ENCODE results near the gene JCAD. TPM values are rescaled to one million over a fixed set of nuclear protein-coding genes. Genes with fewer than 3 reads are reported as not detected.

The JCAD gene
- polyA plus RNA-seq, 3 donors: 29.6 to 39.2 (median 30.5) TPM

DNA sequence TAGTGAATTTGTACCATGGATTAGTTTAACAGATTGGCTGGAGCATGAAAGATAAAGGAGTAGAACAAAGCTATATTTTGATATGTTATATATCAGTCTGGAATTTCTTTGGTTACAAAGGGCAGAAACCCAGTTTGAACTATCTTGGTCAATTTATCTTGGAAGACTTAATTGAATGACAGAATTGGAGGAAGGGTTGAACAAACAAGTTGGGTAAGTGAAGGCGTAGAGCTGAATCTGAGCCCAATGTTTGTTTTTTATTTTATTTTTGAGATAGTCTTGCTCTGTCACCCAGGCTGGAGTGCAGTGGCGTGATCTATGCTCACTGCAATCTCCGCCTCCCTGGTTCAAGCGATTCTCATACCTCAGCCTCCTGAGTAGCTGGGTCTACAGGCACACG lies 21.8 kb upstream of the JCAD start:
- DNase-seq (ENCODE audit: extremely low read depth in 1 of 11, low read depth in 9 of 11, low spot score in 4 of 11): no peak

DNA sequence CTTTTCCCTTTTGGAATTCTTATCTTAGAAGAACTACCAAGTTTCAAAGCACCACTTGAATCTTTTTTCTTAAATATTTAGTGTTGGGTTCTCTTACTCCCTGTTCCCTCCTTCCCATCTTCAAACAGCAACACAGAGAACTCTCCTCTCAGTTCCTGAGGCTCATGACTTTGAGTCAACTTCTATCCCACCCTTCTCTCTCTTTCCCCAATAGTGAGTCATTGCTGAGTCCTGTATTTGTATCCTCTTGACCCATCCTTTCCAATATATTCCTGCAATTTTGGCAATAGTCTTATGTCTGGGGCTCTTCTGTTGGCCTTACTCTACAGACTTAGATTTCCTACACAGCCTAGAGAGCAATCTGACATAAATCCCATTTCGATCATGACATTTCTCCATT lies 20.8 kb upstream of the JCAD start:
- no peak for DNase-seq (ENCODE audit: extremely low read depth in 1 of 11, low read depth in 9 of 11, low spot score in 4 of 11)

DNA sequence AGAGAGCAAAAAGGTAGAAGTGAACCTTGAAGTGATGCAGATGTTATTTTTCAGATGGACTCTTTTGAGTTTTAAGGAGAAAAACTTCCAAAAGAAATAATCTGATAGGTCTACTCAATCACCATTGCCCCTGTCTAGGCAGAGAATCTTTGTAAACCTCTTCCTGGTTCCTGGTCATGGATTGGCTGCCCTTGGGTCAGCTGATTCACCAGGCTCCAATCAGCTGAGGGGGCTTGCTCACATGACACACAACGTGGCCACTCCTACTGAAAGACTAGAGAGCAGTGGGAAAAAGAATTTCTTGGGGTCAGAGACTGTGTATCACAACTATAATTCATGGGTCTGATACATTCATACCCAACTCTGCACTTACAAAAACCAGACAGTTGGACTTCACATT lies 20.0 kb upstream of the JCAD start:
- no peak for DNase-seq (ENCODE audit: extremely low read depth in 1 of 11, low read depth in 9 of 11, low spot score in 4 of 11)

DNA sequence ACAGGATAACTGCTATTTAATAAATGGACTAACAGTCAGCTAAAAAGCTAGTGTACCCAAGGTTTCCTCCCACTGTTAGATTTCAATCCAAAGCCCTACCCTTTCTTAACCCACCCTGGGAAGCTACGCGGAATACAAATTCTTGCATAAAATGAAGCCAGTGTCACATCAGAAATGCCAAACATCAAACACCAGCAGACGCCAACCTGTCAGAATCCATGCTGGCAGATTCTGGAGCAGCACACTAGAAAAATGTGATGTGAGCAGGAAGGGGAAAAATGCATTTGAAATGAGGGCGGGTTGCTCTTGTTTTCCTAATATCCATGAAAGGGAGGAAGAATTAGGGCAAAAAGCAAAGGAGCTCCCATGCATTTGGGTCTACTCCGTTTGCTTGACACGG lies 16.1 kb upstream of the JCAD start:
- DNase-seq (ENCODE audit: extremely low read depth in 1 of 11, low read depth in 9 of 11, low spot score in 4 of 11): no peak

DNA sequence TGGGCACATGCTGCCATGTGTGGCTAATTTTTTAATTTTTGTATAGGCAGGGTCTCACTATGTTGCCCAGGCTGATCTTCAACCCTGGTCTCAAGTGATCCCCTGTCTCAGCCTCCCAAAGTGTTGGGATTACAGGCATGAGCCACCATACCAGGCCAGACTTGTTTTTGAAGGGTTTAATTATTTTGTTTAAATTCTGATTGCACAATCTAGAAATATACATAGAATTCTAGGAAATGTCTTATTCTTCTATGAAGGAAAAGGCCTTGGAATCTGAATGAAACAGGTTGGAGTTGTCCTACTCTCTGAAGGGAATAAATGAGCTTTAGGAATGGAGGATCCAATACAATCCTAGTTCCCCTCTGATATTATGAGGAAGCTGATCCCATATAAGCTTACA lies 15.5 kb upstream of the JCAD start:
- no peak for DNase-seq (ENCODE audit: extremely low read depth in 1 of 11, low read depth in 9 of 11, low spot score in 4 of 11)

DNA sequence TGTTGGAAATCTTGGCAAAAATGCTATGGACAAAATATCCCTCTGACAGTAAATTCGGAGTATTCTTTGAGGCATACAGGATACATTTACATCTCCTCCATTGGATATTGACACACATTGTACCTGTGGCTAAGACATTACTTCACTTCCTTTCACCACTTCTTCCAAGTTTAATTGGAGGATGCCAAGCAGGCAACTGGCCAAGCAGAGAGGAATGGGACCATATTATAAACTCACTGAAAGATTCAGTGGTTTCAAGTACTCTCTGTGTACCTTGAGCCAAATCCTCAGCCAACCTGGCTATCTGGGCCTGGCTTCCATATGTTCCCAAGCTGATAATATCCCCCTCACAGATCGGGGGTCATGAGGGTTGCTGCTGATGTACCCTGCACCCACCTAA lies 14.7 kb upstream of the JCAD start:
- DNase-seq (ENCODE audit: extremely low read depth in 1 of 11, low read depth in 9 of 11, low spot score in 4 of 11): no peak

DNA sequence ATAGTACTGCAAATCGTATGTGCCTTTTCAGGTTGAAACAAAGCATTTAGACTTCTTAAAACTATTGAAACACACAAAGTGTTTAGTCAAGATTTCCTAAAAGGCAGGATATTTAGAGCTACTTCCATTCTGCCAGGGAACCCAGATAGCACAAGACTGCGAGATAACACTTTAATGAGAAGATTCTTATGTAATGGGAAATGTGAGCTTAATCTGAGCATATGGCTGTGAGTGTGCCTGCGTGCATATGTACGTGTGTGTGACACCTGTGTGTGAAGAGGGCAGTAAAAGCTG lies 14.3 kb upstream of the JCAD start:
- no peak for DNase-seq (ENCODE audit: extremely low read depth in 1 of 11, low read depth in 9 of 11, low spot score in 4 of 11)

DNA sequence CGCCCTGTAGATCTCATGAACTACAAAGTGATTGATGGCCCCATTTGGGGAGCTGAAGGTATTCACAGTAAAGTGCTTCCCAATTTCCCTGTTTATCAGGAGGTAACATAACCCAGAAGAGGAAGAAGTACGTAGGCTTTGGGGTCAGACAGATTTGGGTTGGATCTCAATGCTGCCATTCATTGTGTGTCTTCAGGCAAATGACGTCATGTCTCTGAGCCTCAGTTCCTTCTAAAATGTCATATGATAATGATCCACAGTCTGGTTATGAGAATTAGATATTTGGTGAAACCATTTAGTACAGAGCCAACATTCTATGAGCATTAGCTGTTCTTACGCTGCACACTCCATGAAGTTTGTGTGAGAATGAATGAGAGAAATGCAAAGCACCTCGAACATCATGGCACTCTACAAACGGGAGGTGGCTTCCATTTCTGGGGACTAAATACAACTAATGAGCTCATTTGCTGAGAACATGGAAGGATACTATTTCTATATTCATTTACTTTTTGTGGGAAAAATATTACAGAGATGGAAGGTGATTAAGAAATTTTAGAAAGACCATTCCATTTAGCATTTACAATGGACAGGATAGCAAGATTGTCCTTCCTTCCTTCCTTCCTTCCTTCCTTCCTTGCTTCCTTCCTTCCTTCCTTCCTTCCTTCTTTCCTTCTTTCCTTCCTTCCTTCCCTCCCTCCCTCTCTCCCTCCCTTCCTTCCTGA lies 13.8 kb upstream of the JCAD start:
- DNase-seq (ENCODE audit: extremely low read depth in 1 of 11, low read depth in 9 of 11, low spot score in 4 of 11): no peak

DNA sequence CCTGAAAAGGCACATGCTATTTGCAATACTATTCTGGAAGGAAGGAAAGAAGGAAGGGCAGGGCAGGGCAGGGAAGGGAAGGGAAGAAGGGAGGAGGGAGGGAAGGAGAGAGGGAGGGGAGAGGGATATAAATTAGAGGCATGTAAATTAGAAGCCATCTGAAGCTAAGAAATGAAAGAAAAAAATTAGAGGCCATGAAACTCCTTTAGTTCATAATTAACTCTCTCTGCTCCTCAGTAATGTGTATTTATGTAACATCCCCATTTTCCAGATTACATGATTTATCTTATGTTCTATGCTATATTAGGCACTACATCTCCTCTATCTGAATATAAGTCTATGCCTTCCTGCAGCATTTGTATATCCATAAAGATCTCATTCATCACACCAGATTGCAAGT lies 12.7 kb upstream of the JCAD start:
- no peak for DNase-seq (ENCODE audit: extremely low read depth in 1 of 11, low read depth in 9 of 11, low spot score in 4 of 11)

DNA sequence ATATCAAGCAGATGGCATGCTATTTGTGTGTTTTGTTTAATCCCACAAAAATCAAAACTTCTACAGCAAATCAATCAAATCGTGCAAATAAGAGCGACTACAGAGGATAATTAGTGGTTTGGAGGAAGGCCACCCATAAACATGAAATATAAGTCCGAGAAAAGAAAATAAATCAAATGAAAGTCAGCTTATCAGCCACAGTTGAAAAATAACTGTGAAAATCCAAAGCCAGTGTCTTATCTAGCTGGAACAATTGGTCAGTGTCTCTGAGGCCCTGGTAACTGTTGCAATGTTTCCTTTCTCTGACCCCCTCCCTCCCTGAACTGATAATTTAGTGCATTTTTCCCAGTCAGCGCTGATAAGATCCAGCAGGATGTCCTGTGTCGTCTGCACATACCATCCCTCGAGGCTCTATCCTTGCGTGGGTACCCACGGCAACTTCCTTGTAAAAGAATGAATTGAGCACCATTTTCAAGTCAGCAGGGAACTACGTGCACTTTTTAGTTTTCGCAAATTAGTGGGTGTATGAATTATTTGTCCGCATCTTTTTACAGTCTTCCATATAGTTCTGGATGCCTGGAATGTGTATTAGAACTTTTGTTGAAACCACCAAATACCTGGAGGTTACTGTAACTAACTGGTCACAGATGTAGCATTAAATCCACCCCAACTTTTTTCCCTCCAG lies 10.8 kb upstream of the JCAD start:
- DNase-seq (ENCODE audit: extremely low read depth in 1 of 11, low read depth in 9 of 11, low spot score in 4 of 11): no peak

DNA sequence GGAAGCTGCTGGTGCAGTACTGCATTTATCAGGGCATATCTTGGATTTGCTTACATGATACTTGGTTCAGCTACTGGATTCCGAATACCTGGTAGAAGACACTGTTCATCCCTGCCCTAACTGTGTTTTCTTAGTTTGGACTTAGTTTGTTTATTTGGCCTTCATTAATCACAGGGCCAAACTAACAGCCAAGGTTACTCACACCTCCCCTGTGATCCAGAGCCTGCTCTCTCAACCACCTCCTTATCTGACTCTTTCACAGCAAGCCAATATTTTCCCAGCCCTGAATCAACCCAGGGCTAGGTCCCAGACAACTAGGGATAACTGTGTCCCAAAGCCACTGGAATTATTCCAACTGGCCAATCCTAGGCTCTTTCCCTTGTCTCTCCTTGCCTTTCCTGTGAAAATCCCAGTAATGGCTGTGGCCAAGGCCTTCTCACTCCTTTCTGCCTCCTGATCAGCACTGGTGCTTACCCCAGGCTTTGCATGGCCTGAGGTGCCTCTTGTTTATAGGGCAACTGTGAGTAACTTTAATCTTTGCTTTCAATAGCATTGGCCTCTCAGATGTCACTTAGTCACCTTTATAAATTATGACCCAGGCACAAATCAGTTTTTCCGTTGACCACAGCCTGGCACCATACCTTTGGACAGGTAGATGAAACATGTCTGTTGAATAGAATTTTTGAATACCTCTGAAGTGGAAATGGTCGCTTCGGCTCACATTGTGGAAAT lies 9.3 kb upstream of the JCAD start:
- no peak for DNase-seq (ENCODE audit: extremely low read depth in 1 of 11, low read depth in 9 of 11, low spot score in 4 of 11)

DNA sequence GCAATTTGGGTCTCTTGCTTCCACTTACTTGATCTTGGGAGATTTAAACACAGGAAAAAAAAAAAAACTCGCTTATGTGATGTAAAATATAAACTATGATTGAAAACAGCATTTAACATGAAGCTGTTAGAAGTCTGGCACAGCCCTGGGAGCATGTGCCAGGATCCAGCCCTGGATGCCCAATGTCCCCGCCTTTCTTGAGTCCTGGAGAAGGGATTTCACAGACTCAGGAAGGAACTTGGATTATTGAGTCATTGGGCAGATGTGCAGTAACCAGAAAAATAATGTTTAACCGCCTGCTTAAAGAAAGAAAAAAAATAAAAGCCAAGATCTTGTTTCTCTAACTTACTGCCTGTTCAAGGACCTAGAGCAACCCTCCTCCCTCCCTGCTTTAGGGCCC lies 3.7 kb upstream of the JCAD start:
- no peak for DNase-seq (ENCODE audit: extremely low read depth in 1 of 11, low read depth in 9 of 11, low spot score in 4 of 11)

DNA sequence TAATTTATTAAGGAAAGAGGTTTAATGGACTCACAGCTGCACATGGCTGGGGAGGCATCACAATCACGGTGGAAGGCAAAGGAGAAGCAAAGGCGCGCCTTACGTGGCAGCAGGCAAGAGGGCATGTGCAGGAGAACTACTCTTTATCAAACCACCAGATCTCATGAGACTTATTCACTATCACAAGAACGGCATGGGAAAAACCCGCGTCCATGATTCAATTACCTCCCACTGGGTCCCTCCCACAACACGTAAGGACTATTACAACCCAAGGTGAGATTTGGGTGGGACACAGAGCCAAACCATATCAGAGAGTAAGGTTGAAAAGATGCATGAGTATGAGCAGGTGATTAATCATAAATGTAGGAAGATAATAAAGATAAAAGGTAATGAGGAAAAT lies 3.2 kb upstream of the JCAD start:
- no peak for DNase-seq (ENCODE audit: extremely low read depth in 1 of 11, low read depth in 9 of 11, low spot score in 4 of 11)

DNA sequence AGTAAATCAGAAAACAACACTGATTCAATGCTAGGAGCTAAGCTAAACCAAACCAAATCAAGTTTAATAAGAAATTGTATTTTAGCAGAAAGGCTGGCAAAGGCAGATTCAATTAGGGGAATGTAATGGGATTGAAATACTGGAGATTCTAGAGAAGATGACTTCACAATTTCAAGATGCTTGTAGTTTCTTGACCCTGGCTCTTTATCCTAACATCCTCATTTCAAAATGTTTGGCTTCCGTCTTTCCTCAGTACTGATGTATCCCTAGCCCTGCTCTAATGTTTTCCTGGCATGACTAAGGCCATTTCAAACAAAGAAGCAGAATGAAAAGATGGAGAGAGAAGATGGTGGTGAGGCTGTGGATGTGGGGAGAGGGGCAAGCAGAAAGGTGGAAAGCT lies 2.7 kb upstream of the JCAD start:
- no peak for DNase-seq (ENCODE audit: extremely low read depth in 1 of 11, low read depth in 9 of 11, low spot score in 4 of 11)

DNA sequence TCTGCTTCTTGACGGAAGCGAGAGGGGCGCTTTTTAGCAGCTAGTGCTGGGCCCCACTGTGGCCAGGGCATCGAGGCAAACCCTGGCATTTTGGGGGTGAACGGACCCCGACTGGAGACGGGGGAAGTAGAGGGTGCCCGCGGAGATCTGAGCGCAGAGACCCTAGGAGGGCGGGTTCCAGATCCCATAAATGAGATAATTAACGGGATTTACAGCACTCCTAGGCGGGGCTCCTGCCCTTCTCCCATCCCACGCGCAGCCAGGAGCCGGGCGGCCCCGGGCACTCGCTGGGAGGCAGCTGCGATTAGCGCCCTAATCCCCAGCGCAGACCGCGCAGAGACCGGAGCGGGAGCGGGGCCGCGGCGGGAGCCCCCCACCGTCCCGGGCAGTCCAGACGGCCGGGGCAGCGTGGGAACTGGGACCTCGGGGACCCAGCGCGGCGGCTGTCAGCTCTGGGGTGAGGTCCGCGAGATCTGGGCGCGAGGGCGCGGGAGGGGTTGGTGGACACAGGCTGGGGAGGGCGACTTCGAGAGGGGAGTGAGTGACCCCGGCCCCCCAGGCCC lies 735 bp downstream of the JCAD start:
- DNase-seq (ENCODE audit: extremely low read depth in 1 of 11, low read depth in 9 of 11, low spot score in 4 of 11): no peak

DNA sequence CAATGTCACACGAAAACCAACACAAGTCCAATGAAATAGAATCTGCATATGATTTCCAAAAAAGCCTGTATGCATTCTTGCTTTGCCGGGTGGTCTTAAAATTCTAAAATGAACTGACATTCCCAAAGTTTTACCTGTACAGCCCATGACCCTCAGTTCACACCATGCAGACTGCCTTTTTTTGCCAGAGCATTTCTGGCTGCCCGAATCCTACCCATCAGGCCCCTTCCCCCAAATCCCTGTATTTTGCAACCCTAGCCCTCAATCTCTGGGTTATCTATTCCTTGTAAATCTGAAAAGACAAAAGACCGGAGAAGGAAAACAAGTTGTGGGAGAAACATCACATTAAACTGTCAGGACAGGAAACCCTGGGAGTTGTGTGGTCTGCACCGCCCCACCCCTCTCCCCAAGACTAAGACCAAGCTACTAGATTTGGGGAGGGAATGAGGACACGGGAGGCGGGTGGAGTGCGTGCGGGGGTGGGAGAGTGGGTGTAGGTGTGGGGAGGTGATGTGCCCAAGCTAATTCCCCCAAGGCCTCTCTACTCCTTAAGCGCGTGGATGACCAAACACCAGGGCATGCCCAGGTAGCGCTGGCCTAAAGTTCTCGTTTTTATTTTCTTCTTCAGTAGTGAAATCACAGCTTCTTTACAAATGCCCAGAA lies 1.4 kb downstream of the JCAD start:
- no peak for DNase-seq (ENCODE audit: extremely low read depth in 1 of 11, low read depth in 9 of 11, low spot score in 4 of 11)

DNA sequence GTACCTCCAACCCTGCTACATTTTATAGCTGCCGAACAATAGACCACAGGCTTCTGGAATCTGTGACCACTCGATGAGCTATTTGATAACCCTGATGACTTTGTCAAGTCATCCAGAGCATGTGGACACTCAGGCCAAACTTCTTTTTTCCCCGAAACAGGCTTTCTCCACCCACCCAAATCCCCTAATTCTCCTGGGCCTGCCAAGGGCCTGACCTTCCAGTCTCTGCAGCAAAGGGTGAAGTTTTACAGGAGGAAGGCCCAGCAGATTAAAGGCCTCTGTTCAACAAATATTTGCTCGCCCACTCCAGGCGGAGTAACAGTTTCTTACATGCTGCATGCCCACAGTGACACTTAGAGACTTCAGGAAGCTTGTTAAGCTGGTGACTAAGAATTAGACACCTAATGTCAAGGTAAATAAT lies 2.0 kb downstream of the JCAD start:
- no peak for DNase-seq (ENCODE audit: extremely low read depth in 1 of 11, low read depth in 9 of 11, low spot score in 4 of 11)

DNA sequence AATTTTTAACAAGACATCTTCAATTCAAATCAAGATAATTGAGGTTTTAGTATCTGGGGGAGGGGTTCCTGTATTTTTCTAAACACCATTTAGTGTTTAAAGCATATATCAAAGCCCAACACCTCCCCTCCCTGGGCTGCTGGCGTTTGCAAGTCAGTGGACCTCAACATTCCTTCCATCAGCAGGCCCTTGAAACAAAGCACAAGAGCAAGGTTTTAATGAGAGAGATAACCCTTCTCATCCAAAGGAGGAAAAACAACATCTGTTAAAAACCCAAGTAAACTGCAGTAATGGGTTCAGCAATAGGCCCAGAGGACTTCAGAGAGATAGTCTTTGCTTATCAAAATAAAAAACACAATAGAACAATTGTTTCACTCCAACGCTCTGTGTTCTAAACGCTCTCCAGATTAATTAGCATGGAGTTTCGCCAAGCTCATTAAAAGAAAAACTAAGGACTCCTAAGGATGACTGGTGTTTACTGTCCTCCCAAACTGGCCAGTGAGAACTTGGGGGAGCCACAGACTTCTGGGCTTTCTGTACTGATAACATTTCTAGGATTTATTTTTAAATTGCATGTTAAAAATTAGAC lies 2.5 kb downstream of the JCAD start:
- DNase-seq (ENCODE audit: extremely low read depth in 1 of 11, low read depth in 9 of 11, low spot score in 4 of 11): no peak

DNA sequence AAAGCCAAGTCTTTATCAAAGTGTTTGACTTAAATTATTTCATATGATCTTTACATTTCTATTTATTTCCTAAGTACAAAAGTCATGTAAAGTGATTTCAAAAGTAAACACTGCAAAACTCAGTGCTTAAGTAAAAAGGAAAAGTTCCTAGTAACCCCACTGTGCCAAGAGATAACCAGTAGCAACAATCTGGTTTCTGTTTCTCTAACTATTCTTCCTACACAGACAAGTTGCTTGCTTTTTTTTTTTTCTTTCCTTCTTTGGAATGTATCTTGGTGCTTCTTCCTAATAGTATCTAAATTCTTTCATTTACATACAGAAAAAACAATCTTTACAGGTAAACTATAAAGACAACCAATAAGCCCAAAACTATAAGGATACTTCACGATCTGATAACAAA lies 3.1 kb downstream of the JCAD start:
- no peak for DNase-seq (ENCODE audit: extremely low read depth in 1 of 11, low read depth in 9 of 11, low spot score in 4 of 11)

All from renal cortex interstitium (tissue), 11 donors.